IMR-90 (cell line): ENCODE measurements around the gene IWS1. TPM values are rescaled to one million over a fixed set of nuclear protein-coding genes. Genes with fewer than 3 reads are reported as not detected.

Source experiments
- ATAC-seq: fragments of 200-7000 bp; cut with Tn5 transposase; 2 replicates; pipeline ENCODE4 v1.9.1; 2020; ENCODE audit warnings: low read depth, mild to moderate bottlenecking, moderate library complexity
- BruUV-seq: library from RNA; stranded (reverse); fragments of 400-500 nt; replicated peaks from 2 replicates; lab custom pipeline; 2021; lab: Mats Ljungman, UMichigan
- CTCF ChIA-PET: fragments of 300-600 bp; formaldehyde crosslinking; extraction: SDS; loops from one replicate; lab custom pipeline; 2021; ENCODE audit warnings: antibody characterized with exemption; lab: Yijun Ruan, JAX
- POLR2A ChIA-PET: fragments of 300-600 bp; sonication (Branson Sonifier 250); formaldehyde crosslinking; loops from one replicate; lab custom pipeline; 2022; ENCODE audit warnings: antibody characterized with exemption; ENCODE audit not compliant: unreplicated experiment; lab: Charles Lee
- DNase-seq: peaks from one replicate; pipeline ENCODE4 v3.0.0; 2013
- H2AFZ ChIP-seq: replicated peaks from 2 replicates; pipeline ENCODE3; 2013; ENCODE audit warnings: low read length, mild to moderate bottlenecking; ENCODE audit not compliant: poor library complexity
- H2AK5ac ChIP-seq: 2 replicates; pipeline ENCODE4 v1.6.1; 2013; ENCODE audit warnings: low read depth, low read length, inconsistent platforms
- H2AK9ac ChIP-seq: replicated peaks from 2 replicates; pipeline ENCODE3; 2013; ENCODE audit warnings: mild to moderate bottlenecking, low read depth, low read length, moderate library complexity; ENCODE audit not compliant: poor library complexity
- H2BK120ac ChIP-seq: 2 replicates; pipeline ENCODE4 v1.6.1; 2013; ENCODE audit warnings: low read depth, low read length, inconsistent platforms
- H2BK15ac ChIP-seq: 3 replicates; pipeline ENCODE4 v1.6.1; 2013; ENCODE audit warnings: low read depth, low read length, inconsistent platforms
- H2BK20ac ChIP-seq: 2 replicates; pipeline ENCODE4 v1.6.1; 2013; ENCODE audit warnings: low read depth, mild to moderate bottlenecking, inconsistent platforms, low read length, moderate library complexity
- H2BK5ac ChIP-seq: 2 replicates; pipeline ENCODE4 v1.6.1; 2013; ENCODE audit warnings: mild to moderate bottlenecking, low read depth, low read length, inconsistent platforms; ENCODE audit not compliant: poor library complexity, severe bottlenecking
- H3K14ac ChIP-seq: replicated peaks from 2 replicates; pipeline ENCODE4 v1.6.1; 2013; ENCODE audit warnings: low read depth, low read length, inconsistent platforms
- H3K18ac ChIP-seq: 2 replicates; pipeline ENCODE4 v1.6.1; 2013; ENCODE audit warnings: low read depth, low read length, control low read depth
- H3K23ac ChIP-seq: 2 replicates; pipeline ENCODE4 v1.6.1; 2013; ENCODE audit warnings: low read depth, low read length, inconsistent platforms
- H3K27ac ChIP-seq: 2 replicates; pipeline ENCODE4 v1.5.1; 2013; ENCODE audit warnings: mild to moderate bottlenecking, control low read depth, low read length; ENCODE audit not compliant: insufficient read depth
- H3K27me3 ChIP-seq: 2 replicates; pipeline ENCODE4 v1.6.1; 2013; ENCODE audit warnings: low read length; ENCODE audit not compliant: control insufficient read depth, insufficient read depth
- H3K36me3 ChIP-seq: 2 replicates; pipeline ENCODE4 v1.6.1; 2013; ENCODE audit warnings: low read length, mixed read lengths; ENCODE audit not compliant: control insufficient read depth, insufficient read depth
- H3K4ac ChIP-seq: 2 replicates; pipeline ENCODE4 v1.6.1; 2013; ENCODE audit warnings: low read depth, low read length, inconsistent platforms
- H3K4me1 ChIP-seq: 2 replicates; pipeline ENCODE4 v1.6.1; 2013; ENCODE audit warnings: low read length, mixed read lengths; ENCODE audit not compliant: control insufficient read depth, insufficient read depth
- H3K4me2 ChIP-seq: 2 replicates; pipeline ENCODE4 v1.6.1; 2013; ENCODE audit warnings: low read depth, mild to moderate bottlenecking, control low read depth, low read length, moderate library complexity
- H3K4me3 ChIP-seq: 2 replicates; pipeline ENCODE4 v1.5.1; 2013; ENCODE audit warnings: low read depth, mild to moderate bottlenecking, control low read depth, low read length, moderate library complexity; ENCODE audit not compliant: insufficient read depth
- H3K56ac ChIP-seq: 2 replicates; pipeline ENCODE4 v1.6.1; 2013; ENCODE audit warnings: low read length, inconsistent platforms; ENCODE audit not compliant: insufficient read depth; ENCODE audit errors: extremely low read depth
- H3K79me1 ChIP-seq, 2 experiments: 2 replicates each; pipeline ENCODE4 v1.6.1; 2013; ENCODE audit warnings: low read length in 2 of 2, inconsistent platforms in 1 of 2, low read depth in 1 of 2
- H3K9ac ChIP-seq: 2 replicates; pipeline ENCODE4 v1.6.1; 2013; ENCODE audit warnings: low read depth, low read length, control low read depth
- H3K9me1 ChIP-seq: 2 replicates; pipeline ENCODE4 v1.6.1; 2013; ENCODE audit warnings: low read length, inconsistent platforms; ENCODE audit not compliant: insufficient read depth
- H3K9me3 ChIP-seq: 2 replicates; pipeline ENCODE4 v1.6.1; 2013; ENCODE audit warnings: low read length; ENCODE audit not compliant: control insufficient read depth, insufficient read depth
- H4K20me1 ChIP-seq: 2 replicates; pipeline ENCODE4 v1.6.1; 2013; ENCODE audit warnings: low read length, inconsistent platforms; ENCODE audit not compliant: insufficient read depth
- H4K5ac ChIP-seq: 2 replicates; pipeline ENCODE4 v1.6.1; 2013; ENCODE audit warnings: mild to moderate bottlenecking, low read depth, low read length, control low read depth
- H4K8ac ChIP-seq, 2 experiments: 2 replicates each; pipeline ENCODE4 v1.6.1; 2013; ENCODE audit warnings: low read depth in 2 of 2, low read length in 2 of 2, control low read depth in 1 of 2, inconsistent platforms in 1 of 2
- H4K91ac ChIP-seq: 2 replicates; pipeline ENCODE4 v1.6.1; 2013; ENCODE audit warnings: low read depth, low read length, inconsistent platforms; ENCODE audit not compliant: insufficient read depth
- BHLHE40 ChIP-seq: fragments of 150-350 bp; IDR thresholded peaks from 2 replicates; pipeline ENCODE4 v1.6.1; 2016; ENCODE audit warnings: mild to moderate bottlenecking, low read depth, low read length
- CEBPB ChIP-seq: IDR thresholded peaks from 2 replicates; pipeline ENCODE4 v1.6.1; 2012; ENCODE audit warnings: low read depth, low read length, improper control_type of control experiment
- CHD1 ChIP-seq: IDR thresholded peaks from 2 replicates; pipeline ENCODE4 v1.6.1; 2012; ENCODE audit warnings: low read depth, low read length, improper control_type of control experiment
- CTCF ChIP-seq: conservative IDR thresholded peaks from 2 replicates; pipeline ENCODE4 v1.5.1; 2012; ENCODE audit warnings: mild to moderate bottlenecking, low read depth, low read length, improper control_type of control experiment
- ELK1 ChIP-seq: fragments of 150-350 bp; IDR thresholded peaks from 2 replicates; pipeline ENCODE4 v1.6.1; 2016; ENCODE audit warnings: low read depth, mild to moderate bottlenecking, low read length, moderate library complexity, borderline replicate concordance
- FOS ChIP-seq: fragments of 150-350 bp; IDR thresholded peaks from 2 replicates; pipeline ENCODE4 v1.6.1; 2016; ENCODE audit warnings: low read depth, low read length
- MAFK ChIP-seq: IDR thresholded peaks from 2 replicates; pipeline ENCODE4 v1.6.1; 2012; ENCODE audit warnings: low read depth, low read length, improper control_type of control experiment
- MXI1 ChIP-seq: IDR thresholded peaks from 2 replicates; pipeline ENCODE4 v1.6.1; 2012; ENCODE audit warnings: low read depth, mild to moderate bottlenecking, low read length, moderate library complexity, borderline replicate concordance
- NFE2L2 ChIP-seq: fragments of 150-350 bp; IDR thresholded peaks from 2 replicates; pipeline ENCODE4 v1.6.1; 2016; ENCODE audit warnings: low read depth, mild to moderate bottlenecking, low read length
- POLR2A ChIP-seq: IDR thresholded peaks from 2 replicates; pipeline ENCODE4 v1.6.1; 2012; ENCODE audit warnings: mild to moderate bottlenecking, low read depth, low read length
- RAD21 ChIP-seq: IDR thresholded peaks from 2 replicates; pipeline ENCODE4 v1.6.1; 2012; ENCODE audit warnings: low read length, improper control_type of control experiment
- RCOR1 ChIP-seq: IDR thresholded peaks from 2 replicates; pipeline ENCODE4 v1.6.1; 2012; ENCODE audit warnings: mild to moderate bottlenecking, low read length, improper control_type of control experiment; ENCODE audit not compliant: insufficient replicate concordance
- RFX5 ChIP-seq: IDR thresholded peaks from 2 replicates; pipeline ENCODE4 v1.8.0; 2012; ENCODE audit warnings: low read depth, mild to moderate bottlenecking, low read length, moderate library complexity
- SMC3 ChIP-seq: fragments of 150-350 bp; IDR thresholded peaks from 2 replicates; pipeline ENCODE4 v1.6.1; 2016; ENCODE audit warnings: low read depth, mild to moderate bottlenecking, antibody characterized with exemption, low read length, moderate library complexity
- whole genome bisulfite sequencing, 2 experiments: methylation state at CpG; one replicate each; pipeline versions ENCODE4 v1.1.5 to v1.1.7; 2013; ENCODE audit warnings: missing lambda C conversion rate in 2 of 2; ENCODE audit not compliant: insufficient read length in 1 of 2; ENCODE audit errors: extremely low coverage in 2 of 2; 5-methylcytosine and 5-hydroxymethylcytosine counted together
- dilution Hi-C: fragments of 300-500 bp; cut with HindIII; formaldehyde crosslinking; loops from one replicate; pipeline ENCODE4 v1.14.3; 2018; ENCODE audit warnings: low sequenced_read_pairs; ENCODE audit not compliant: unreplicated experiment
- in situ Hi-C: fragments of 300-500 bp; cut with MboI; formaldehyde crosslinking; loops from 3 replicates; pipeline ENCODE4 v1.14.3; 2019; ENCODE audit warnings: low sequenced_read_pairs, inconsistent platforms, mixed read lengths
- intact Hi-C: fragments of 100-400 bp; cut with micrococcal nuclease; formaldehyde crosslinking; loops from 2 replicates; pipeline ENCODE4 v1.10.0; 2022
- polyA plus RNA-seq, 3 experiments: library from polyadenylated mRNA; depleted of rRNA; stranded (reverse); fragments of >200 nt; gene quantifications; 2 replicates each; pipeline ENCODE4 v1.2.3, GENCODE V29; 2012; ENCODE audit warnings: low replicate concordance in 1 of 3
- total RNA-seq: library from RNA; depleted of rRNA; stranded (reverse); fragments of >200 nt; gene quantifications from 2 replicates; pipeline ENCODE4 v1.2.3, GENCODE V29; 2012

The IWS1 gene
- total and polyA plus RNA-seq, 2 of the 4 experiments (the other 2 are of a cell fraction), result 31.5 to 52.5 TPM

GRCh38 chr2:127482031-127482430 is 44.3 kb downstream of the IWS1 start:
- Histone ChIP-seq H4K5ac (no peak overlapping the region), H3K23ac (no peak overlapping the region), H3K56ac (no peak overlapping the region), H3K79me1 (peaks cover 14 to 21% of the 10 kb centered on the region in 2 experiments; a peak in 3 of 4 replicates), H3K9me1 (peaks cover 9% of the 10 kb centered on the region; the same call in 1 of the 2 replicates), H3K4ac (no peak overlapping the region), H3K36me3 (peaks cover 47% of the 10 kb centered on the region), H3K4me3 (no peak overlapping the region), H4K20me1 (no peaks in the 10 kb centered on the region; the same call in 1 of the 2 replicates), H2BK20ac (no peak overlapping the region), H2BK120ac (no peak overlapping the region), H2BK15ac (no peak overlapping the region), H2AFZ (no peak overlapping the region), H2AK9ac (no peak overlapping the region), H3K27me3 (no peaks in the 10 kb centered on the region), H2AK5ac (no peak overlapping the region), H3K4me2 (no peak overlapping the region), H3K9me3 (no peaks in the 10 kb centered on the region), H2BK5ac (no peak overlapping the region), H3K18ac (no peak overlapping the region), H3K27ac (no peak overlapping the region), H3K9ac (no peak overlapping the region), H3K14ac (no peak overlapping the region), H4K8ac (no peak overlapping the region), H3K4me1 (peaks cover 6% of the 10 kb centered on the region; the same call in 1 of the 2 replicates), H4K91ac (no peak overlapping the region)
- TF ChIP-seq SMC3 (no peak), ELK1 (no peak), CTCF (no peak), FOS (no peak), CHD1 (no peak), NFE2L2 (no peak), MXI1 (no peak), RCOR1 (no peak), POLR2A (no peak), MAFK (no peak), RFX5 (no peak), CEBPB (no peak), BHLHE40 (no peak), RAD21 (no peak)
- no TSS peak for BruUV-seq
- CTCF ChIA-PET, result no interaction called here
- dilution Hi-C loops (no loop called here), in situ Hi-C loops (no loop called here), intact Hi-C loops (no loop called here)
- ATAC-seq, result no peak
- DNase-seq, result no peak
- POLR2A ChIA-PET, result no interaction called here
- no CpG with 5 or more reads among the region's 2 CpGs for WGBS, 2 experiments
